ENCODE results near the gene TNRC6A. TPM values are rescaled to one million over a fixed set of nuclear protein-coding genes. Genes with fewer than 3 reads are reported as not detected.

TNRC6A gene
- total RNA-seq, 4 donors from 2014 or later: 45.8 to 70.7 (median 57.4) TPM

GRCh38 chr16:24776501-24777220 is 47.2 kb downstream of the TNRC6A start:
- peak overlapping the region in 1 of 3 donors; percentile 35 for H3K27ac ChIP-seq
- TF ChIP-seq CTCF (IDR thresholded peaks at IDR 0.05) (no peak), POLR2A (IDR thresholded peaks at IDR 0.05) (no peak)
- WGBS, 2 donors: 74 to 84% methylated on average over 12 of the region's 12 CpGs
- intact Hi-C loops (cut with DNase I): no loop called here
- no peak overlapping the region for H3K4me3 ChIP-seq (replicated peaks in 1 of 3)
- H3K27me3 ChIP-seq: no peaks in the 10 kb centered on the region
- peaks cover 12 to 16% of the 10 kb centered on the region in 2 donors for H3K4me1 ChIP-seq
- DNase-seq: no peak
- peaks cover 9 to 16% of the 10 kb centered on the region in 2 donors for H3K36me3 ChIP-seq
- H3K9me3 ChIP-seq: no peaks in the 10 kb centered on the region

DNA sequence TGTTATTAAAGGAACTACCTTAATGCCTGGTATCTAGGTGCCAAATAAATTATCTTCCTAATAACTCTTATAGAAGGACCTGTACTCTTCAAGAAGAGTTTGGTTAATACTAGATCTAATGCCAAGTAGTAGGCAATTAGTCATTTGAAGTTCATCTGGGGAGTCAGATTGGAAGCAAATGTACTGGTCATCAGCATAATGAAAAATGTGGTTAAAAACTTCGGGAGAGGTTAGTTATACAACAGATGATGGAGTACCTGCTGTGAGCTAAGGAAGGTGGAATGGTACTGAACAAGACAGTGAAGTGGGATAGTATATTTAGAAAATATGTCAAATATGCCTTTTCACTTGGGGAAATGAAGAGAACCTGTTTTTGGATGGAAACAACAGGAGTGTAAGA is 49.2 kb downstream of the TNRC6A start:
- intact Hi-C loops (cut with DNase I): no loop called here
- Histone ChIP-seq H3K9me3 (no peaks in the 10 kb centered on the region), H3K4me1 (peaks cover 12 to 16% of the 10 kb centered on the region in 2 donors), H3K36me3 (peaks cover 10 to 16% of the 10 kb centered on the region in 2 donors), H3K4me3 (replicated peaks in 1 of 3) (no peak overlapping the region), H3K27me3 (no peaks in the 10 kb centered on the region), H3K27ac (no peak overlapping the region)
- TF ChIP-seq CTCF (IDR thresholded peaks at IDR 0.05): no peak
- no peak for TF ChIP-seq POLR2A (IDR thresholded peaks at IDR 0.05)
- DNase-seq: no peak
- WGBS, 2 donors: 85 to 91% methylated on average over 1 of the region's 1 CpG

- no peaks in the 10 kb centered on the region for H3K9me3 ChIP-seq
- 97 to 100% methylated on average over 2 of the region's 2 CpGs for WGBS, 2 donors
- peaks cover 10 to 20% of the 10 kb centered on the region in 2 donors for H3K36me3 ChIP-seq
- H3K4me1 ChIP-seq: peaks cover 0 to 15% of the 10 kb centered on the region in 2 donors
- H3K4me3 ChIP-seq (replicated peaks in 1 of 3): no peak overlapping the region
- TF ChIP-seq POLR2A (IDR thresholded peaks at IDR 0.05) (no peak), CTCF (IDR thresholded peaks at IDR 0.05) (no peak)
- no peak for DNase-seq
- no peaks in the 10 kb centered on the region for H3K27me3 ChIP-seq
- intact Hi-C loops (cut with DNase I): no loop called here
- no peak overlapping the region for H3K27ac ChIP-seq
Measured at GRCh38 chr16:24781256-24781655, 51.8 kb downstream of the TNRC6A start.

DNA sequence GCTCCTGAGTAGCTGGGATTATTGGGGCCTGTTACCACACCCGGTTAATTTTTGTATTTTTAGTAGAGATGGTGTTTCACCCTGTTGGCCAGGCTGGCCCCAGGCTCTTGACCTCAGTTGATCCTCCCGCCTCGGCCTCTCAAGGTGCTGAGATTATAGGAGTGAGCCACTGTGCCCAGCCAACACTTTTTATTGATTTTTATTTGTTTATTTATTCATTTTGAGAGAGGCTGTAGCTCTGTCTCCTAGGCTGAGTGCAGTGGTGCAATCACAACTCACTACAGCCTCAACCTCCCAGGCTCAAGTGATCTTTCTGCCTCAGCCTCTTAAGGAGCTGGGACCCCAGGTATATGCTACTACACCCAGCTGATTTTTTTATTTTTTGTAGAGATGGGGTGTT is 54.7 kb downstream of the TNRC6A start:
- H3K4me3 ChIP-seq (replicated peaks in 1 of 3): no peak overlapping the region
- 78 to 79% methylated on average over 3 of the region's 3 CpGs for WGBS, 2 donors
- DNase-seq: no peak
- H3K27ac ChIP-seq: no peak overlapping the region
- no peak for TF ChIP-seq POLR2A (IDR thresholded peaks at IDR 0.05)
- no peak for TF ChIP-seq CTCF (IDR thresholded peaks at IDR 0.05)
- H3K9me3 ChIP-seq: no peaks in the 10 kb centered on the region
- H3K4me1 ChIP-seq: peaks cover 0 to 9% of the 10 kb centered on the region in 2 donors
- H3K36me3 ChIP-seq: peaks cover 6 to 14% of the 10 kb centered on the region in 2 donors
- intact Hi-C loops (cut with DNase I): no loop called here
- no peaks in the 10 kb centered on the region for H3K27me3 ChIP-seq

GRCh38 chr16:24789881-24790280 is 60.4 kb downstream of the TNRC6A start:
- no peaks in the 10 kb centered on the region for H3K9me3 ChIP-seq
- no peak overlapping the region for H3K27ac ChIP-seq
- H3K27me3 ChIP-seq: no peaks in the 10 kb centered on the region
- WGBS, 2 donors: 96 to 100% methylated on average over 2 of the region's 2 CpGs
- H3K4me1 ChIP-seq: peaks cover 0 to 9% of the 10 kb centered on the region in 2 donors
- no peak for DNase-seq
- intact Hi-C loops (cut with DNase I): no loop called here
- TF ChIP-seq CTCF (IDR thresholded peaks at IDR 0.05) (no peak), POLR2A (IDR thresholded peaks at IDR 0.05) (no peak)
- no peak overlapping the region for H3K4me3 ChIP-seq (replicated peaks in 1 of 3)
- peaks cover 29 to 38% of the 10 kb centered on the region in 2 donors for H3K36me3 ChIP-seq
